Measurements from ENCODE around the gene CCDC90B.

DNA sequence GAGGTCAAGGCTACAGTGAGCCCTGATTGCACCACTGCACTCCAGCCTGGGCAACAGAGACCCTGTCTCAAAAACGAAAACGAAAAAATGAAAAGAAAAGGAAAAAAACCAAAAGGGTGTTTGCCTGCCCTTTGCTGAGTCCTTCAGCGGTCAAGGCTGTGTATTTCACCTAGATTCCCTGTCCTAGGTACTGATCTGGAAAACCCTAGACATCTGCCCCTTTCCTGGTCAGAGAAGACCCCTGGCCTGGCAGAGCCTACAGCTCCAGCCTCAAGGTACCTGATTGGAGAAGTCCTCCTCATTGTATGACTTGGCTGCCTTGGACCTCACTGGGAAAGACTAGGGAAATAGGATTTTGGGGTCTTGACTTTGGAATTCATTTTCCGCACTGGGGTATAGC, 8.0 kb upstream of the CCDC90B start:
- TF ChIP-seq OSR1 (CRISPR knock-in tag; IDR thresholded peaks at IDR 0.05) (no peak), BACH2 (CRISPR knock-in tag; IDR thresholded peaks at IDR 0.05; ENCODE audit: borderline replicate concordance) (no peak), ZNF565 (CRISPR knock-in tag; conservative IDR thresholded peaks at IDR 0.05; ENCODE audit: low read depth) (no peak), ZFP3 (CRISPR knock-in tag; IDR thresholded peaks at IDR 0.05) (no peak), TOX (CRISPR knock-in tag; IDR thresholded peaks at IDR 0.05; ENCODE audit: borderline replicate concordance) (no peak), ISL1 (CRISPR knock-in tag; IDR thresholded peaks at IDR 0.05) (no peak), ZFP30 (CRISPR knock-in tag; IDR thresholded peaks at IDR 0.05) (no peak), CSDC2 (CRISPR knock-in tag; IDR thresholded peaks at IDR 0.05) (no peak)
- TF ChIP-seq, protein P1, sequence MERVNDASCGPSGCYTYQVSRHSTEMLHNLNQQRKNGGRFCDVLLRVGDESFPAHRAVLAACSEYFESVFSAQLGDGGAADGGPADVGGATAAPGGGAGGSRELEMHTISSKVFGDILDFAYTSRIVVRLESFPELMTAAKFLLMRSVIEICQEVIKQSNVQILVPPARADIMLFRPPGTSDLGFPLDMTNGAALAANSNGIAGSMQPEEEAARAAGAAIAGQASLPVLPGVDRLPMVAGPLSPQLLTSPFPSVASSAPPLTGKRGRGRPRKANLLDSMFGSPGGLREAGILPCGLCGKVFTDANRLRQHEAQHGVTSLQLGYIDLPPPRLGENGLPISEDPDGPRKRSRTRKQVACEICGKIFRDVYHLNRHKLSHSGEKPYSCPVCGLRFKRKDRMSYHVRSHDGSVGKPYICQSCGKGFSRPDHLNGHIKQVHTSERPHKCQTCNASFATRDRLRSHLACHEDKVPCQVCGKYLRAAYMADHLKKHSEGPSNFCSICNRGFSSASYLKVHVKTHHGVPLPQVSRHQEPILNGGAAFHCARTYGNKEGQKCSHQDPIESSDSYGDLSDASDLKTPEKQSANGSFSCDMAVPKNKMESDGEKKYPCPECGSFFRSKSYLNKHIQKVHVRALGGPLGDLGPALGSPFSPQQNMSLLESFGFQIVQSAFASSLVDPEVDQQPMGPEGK (CRISPR knock-in tag; IDR thresholded peaks at IDR 0.05; ENCODE audit: borderline replicate concordance), result no peak
